GM12878 (cell line): ENCODE results near the gene ALAS1. TPM values are rescaled to one million over a fixed set of nuclear protein-coding genes. Genes with fewer than 3 reads are reported as not detected.
A peak's percentile ranks its signal among the peaks of the same experiment; 100 is the strongest.

ENCODE experiments used
- ATAC-seq: fragments of 200-7000 bp; cut with Tn5 transposase; 3 replicates; pipeline ENCODE4 v1.9.1; 2020; ENCODE audit warnings: mild to moderate bottlenecking, moderate library complexity
- BruUV-seq: library from RNA; stranded (reverse); fragments of 400-500 nt; replicated peaks from 2 replicates; lab custom pipeline; 2021; lab: Mats Ljungman, UMichigan
- CTCF ChIA-PET: fragments of 300-600 bp; sonication (Branson Sonifier 250); formaldehyde crosslinking; extraction: SDS; loops from one replicate; lab custom pipeline; 2021; ENCODE audit warnings: inconsistent platforms; lab: Yijun Ruan, JAX
- POLR2A ChIA-PET: fragments of 350-600 bp; formaldehyde crosslinking; extraction: SDS; loops from one replicate; lab custom pipeline; 2021; ENCODE audit warnings: inconsistent platforms; lab: Charles Lee
- RAD21 ChIA-PET: fragments of 300-600 bp; sonication (Branson Sonifier 250); formaldehyde crosslinking; loops from one replicate; lab custom pipeline; 2023; ENCODE audit warnings: antibody characterized with exemption; ENCODE audit not compliant: unreplicated experiment; lab: Charles Lee
- SMC1A ChIA-PET: fragments of 300-600 bp; sonication (Branson Sonifier 250); formaldehyde crosslinking; loops from one replicate; lab custom pipeline; 2023; ENCODE audit not compliant: unreplicated experiment, uncharacterized antibody; lab: Charles Lee
- DNase-seq: peaks from one replicate; pipeline ENCODE4 v3.0.0-alpha.2; 2011; ENCODE audit warnings: low read depth, low spot score
- FAIRE-seq: peaks from 3 replicates; lab custom pipeline; 2011; peaks lifted over from hg19 to GRCh38; lab: Jason Lieb, UNC
- H2AFZ ChIP-seq: 2 replicates; pipeline ENCODE4 v1.6.0; 2011; ENCODE audit warnings: low read depth, low read length, control low read depth; ENCODE audit not compliant: control insufficient read depth
- H3K27ac ChIP-seq: 2 replicates; pipeline ENCODE4 v1.5.1; 2011; ENCODE audit warnings: control low read depth; ENCODE audit not compliant: control insufficient read depth, insufficient read depth
- H3K27me3 ChIP-seq, 2 experiments: replicated peaks in 1 of 2; 2 replicates each; pipeline versions ENCODE4 v1.6.0 to v1.6.1; 2011; ENCODE audit warnings: low read length in 1 of 2; ENCODE audit not compliant: control insufficient read depth in 2 of 2, insufficient read depth in 2 of 2
- H3K36me3 ChIP-seq, 2 experiments: 2 replicates each; pipeline ENCODE4 v1.5.1; 2011; ENCODE audit warnings: low read length in 1 of 2; ENCODE audit not compliant: control insufficient read depth in 2 of 2, insufficient read depth in 2 of 2
- H3K4me1 ChIP-seq: 2 replicates; pipeline ENCODE4 v1.6.1; 2011; ENCODE audit warnings: mild to moderate bottlenecking, low read length, moderate library complexity, mixed read lengths; ENCODE audit not compliant: control insufficient read depth, insufficient read depth
- H3K4me2 ChIP-seq: 2 replicates; pipeline ENCODE4 v1.6.0; 2011; ENCODE audit warnings: control low read depth; ENCODE audit not compliant: control insufficient read depth, insufficient read depth
- H3K4me3 ChIP-seq: fragments of 200-600 bp; sonication (generic); 2 replicates; pipeline ENCODE4 v1.5.1; 2016
- H3K79me2 ChIP-seq: 2 replicates; pipeline ENCODE4 v1.6.0; 2011; ENCODE audit warnings: low read length; ENCODE audit not compliant: control insufficient read depth, insufficient read depth
- H3K9ac ChIP-seq: 2 replicates; pipeline ENCODE4 v1.8.0; 2011; ENCODE audit warnings: low read length, control low read depth, mixed read lengths; ENCODE audit not compliant: control insufficient read depth, insufficient read depth
- H3K9me3 ChIP-seq: replicated peaks from 3 replicates; pipeline ENCODE4 v1.5.1; 2011; ENCODE audit warnings: mild to moderate bottlenecking, low read length; ENCODE audit not compliant: control insufficient read depth, insufficient read depth
- H4K20me1 ChIP-seq: 2 replicates; pipeline ENCODE4 v1.6.0; 2011; ENCODE audit not compliant: control insufficient read depth, insufficient read depth
- ATF7 ChIP-seq: fragments of 450-650 bp; IDR thresholded peaks from 2 replicates; pipeline ENCODE4 v1.6.1; 2016; ENCODE audit warnings: low read depth, mild to moderate bottlenecking
- EED ChIP-seq: sonication (generic); IDR thresholded peaks from 2 replicates; pipeline ENCODE4 v1.6.1; 2016; ENCODE audit warnings: antibody characterized with exemption, low read depth
- EZH2 ChIP-seq: IDR thresholded peaks from 2 replicates; pipeline ENCODE4 v1.6.1; 2012; ENCODE audit warnings: low read depth, mild to moderate bottlenecking, control low read depth, inconsistent platforms, low read length, borderline replicate concordance; ENCODE audit not compliant: control insufficient read depth
- HDAC2 ChIP-seq: fragments of 200-600 bp; sonication (generic); IDR thresholded peaks from 2 replicates; pipeline ENCODE4 v1.6.1; 2017
- IRF4 ChIP-seq: IDR thresholded peaks from 2 replicates; pipeline ENCODE4 v1.6.1; 2011; ENCODE audit warnings: low read depth, low read length
- MEF2B ChIP-seq: fragments of 450-650 bp; IDR thresholded peaks from 2 replicates; pipeline ENCODE4 v1.6.1; 2018; ENCODE audit warnings: mild to moderate bottlenecking, moderate library complexity; ENCODE audit not compliant: partially characterized antibody, poor library complexity, severe bottlenecking
- NR2F1 ChIP-seq: fragments of 450-650 bp; conservative IDR thresholded peaks from 2 replicates; pipeline ENCODE4 v1.6.1; 2017; ENCODE audit warnings: mild to moderate bottlenecking
- POLR2AphosphoS2 ChIP-seq: IDR thresholded peaks from 2 replicates; pipeline ENCODE4 v1.6.1; 2011; ENCODE audit warnings: low read depth, mild to moderate bottlenecking, low read length, improper control_type of control experiment, moderate library complexity
- SMAD5 ChIP-seq: IDR thresholded peaks from 2 replicates; pipeline ENCODE4 v1.6.1; 2016; ENCODE audit warnings: antibody characterized with exemption, low read depth
- TBL1XR1 ChIP-seq: IDR thresholded peaks from 2 replicates; pipeline ENCODE4 v1.6.1; 2012; ENCODE audit warnings: low read depth, low read length, improper control_type of control experiment
- WGBS: methylation state at CpG from one replicate; pipeline ENCODE4 v1.1.6; 2016; ENCODE audit warnings: low lambda C conversion rate; ENCODE audit not compliant: insufficient replicate concordance, insufficient coverage; ENCODE audit errors: missing lambda C conversion rate; 5-methylcytosine and 5-hydroxymethylcytosine counted together
- in situ Hi-C: fragments of 300-500 bp; cut with MboI; formaldehyde crosslinking; loops from 9 replicates; pipeline ENCODE4 v1.14.3; 2018; ENCODE audit warnings: mixed read lengths
- intact Hi-C: fragments of 100-400 bp; cut with micrococcal nuclease; formaldehyde crosslinking; loops from one replicate; pipeline ENCODE4 v1.14.2; 2022; ENCODE audit not compliant: unreplicated experiment
- polyA plus RNA-seq, 11 experiments: library from polyadenylated mRNA; depleted of rRNA in 4 of 11; unstranded in 6 of 11; stranded (reverse) in 5 of 11; fragments of >200 nt; fragmentation: Nextera tagmentation in 4 of 11; fragmentation: Illumina TruSeq in 1 of 11; extraction: Ambion mirVana in 4 of 11; extraction: Trizol in 1 of 11; gene quantifications; 1 replicate in 1 of 11; 2 replicates in 10 of 11; pipeline versions ENCODE4 v1.2.1 to v1.2.3, GENCODE V29; 2011 to 2016; ENCODE audit warnings: inconsistent platforms in 2 of 11, missing spikeins in 2 of 11, low read depth in 1 of 11
- total RNA-seq, 4 experiments: library from RNA; depleted of rRNA in 3 of 4; stranded (reverse); fragments of >200 nt in 3 of 4; fragmentation: Illumina TruSeq in 1 of 4; extraction: Trizol in 1 of 4; gene quantifications; 2 replicates each; pipeline versions ENCODE4 v1.2.1 to v1.2.3, GENCODE V29; 2013 to 2021
- TF ChIP-seq, protein P1 (sequence below): fragments of 450-650 bp; IDR thresholded peaks from 2 replicates; pipeline ENCODE4 v1.6.1; 2017; ENCODE audit warnings: mild to moderate bottlenecking, moderate library complexity
- TF ChIP-seq, protein P2 (sequence below): fragments of 450-650 bp; formaldehyde crosslinking; IDR thresholded peaks from 2 replicates; pipeline ENCODE4 v1.4.0; 2020; ENCODE audit warnings: mild to moderate bottlenecking, moderate library complexity

ALAS1 gene
- total and polyA plus RNA-seq, 10 of the 15 experiments (the other 5 are each of a cell fraction or from before 2014, with no cell fraction given), result 69.9 to 115 (median 94.1) TPM

DNA sequence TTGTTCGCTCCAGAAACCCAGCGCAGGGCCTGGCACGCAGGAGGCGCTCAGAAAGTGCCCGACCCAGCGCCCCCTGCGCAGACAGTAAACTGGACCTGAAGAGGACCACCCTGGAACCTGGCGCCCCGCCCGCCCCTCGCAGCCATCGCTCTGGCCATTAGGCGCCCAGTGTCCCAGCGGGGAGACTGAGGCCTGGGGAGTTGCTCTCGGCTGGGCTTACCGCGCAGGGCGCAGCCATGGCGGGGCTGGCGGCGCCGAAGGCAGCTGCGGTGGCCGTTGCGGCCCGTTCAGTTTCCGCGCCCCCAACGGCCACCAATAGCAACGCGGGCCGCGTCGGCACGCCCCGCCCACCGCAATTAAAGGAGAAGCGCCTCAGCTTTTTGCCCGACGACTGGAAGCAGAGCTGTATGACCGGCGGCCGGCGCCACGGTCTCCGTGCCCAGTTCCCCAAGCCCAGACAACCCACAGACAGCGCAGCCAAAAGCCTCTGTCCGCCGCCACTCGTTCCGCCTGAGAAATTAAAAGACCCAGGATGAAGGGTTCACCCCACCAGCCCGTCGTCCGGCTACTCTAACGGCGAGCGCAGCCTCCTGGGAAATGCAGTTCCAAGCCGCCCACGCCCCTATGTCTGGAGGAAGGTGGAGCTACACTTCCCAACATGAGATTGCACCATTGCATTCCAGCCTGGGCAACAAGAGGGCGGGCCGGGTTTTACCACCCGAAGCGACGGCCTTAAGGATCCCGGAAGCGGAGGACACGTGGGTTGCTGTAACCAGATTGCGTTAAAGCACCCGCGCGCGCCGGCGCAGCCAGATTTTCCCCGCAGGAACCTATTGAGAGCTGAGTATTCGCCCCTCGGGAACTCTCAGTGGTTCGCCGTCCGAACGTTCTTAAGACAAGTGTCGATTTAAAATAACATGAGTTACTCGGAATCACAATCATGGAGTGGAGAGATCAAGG lies 43.5 kb upstream of the ALAS1 start, which contains the start of gene POC1A:
Gene POC1A (minus strand): TSS at position 289 of the 960 bp plus-strand sequence. CDS start 51 bp downstream, at position 238.
- Histone ChIP-seq H3K79me2 (peaks cover 11% of the 10 kb centered on the region), H3K9me3 (no peaks in the 10 kb centered on the region), H3K9ac (peak within 1 kb of the TSS; percentile 67), H4K20me1 (no peaks in the 10 kb centered on the region), H3K36me3 (peaks cover under 1 to 4% of the 10 kb centered on the region in 2 experiments; a peak in 2 of 4 replicates), H3K4me3 (peak within 1 kb of the TSS; percentile 76), H3K27ac (peak within 1 kb of the TSS; percentile 75), H3K27me3 (no peaks in the 10 kb centered on the region), H2AFZ (peak within 1 kb of the TSS; percentile 95), H3K4me1 (peaks cover 7% of the 10 kb centered on the region), H3K4me2 (peak within 1 kb of the TSS; percentile 87)
- POLR2A ChIA-PET, result interaction anchor here (0.7 to 2.0 kb wide), 9 partner anchors 33 to 213 kb away, joined by 3 to 8 read pairs (median 4); partner anchors contain the start of genes RPL29, RRP9 and WDR82
- in situ Hi-C loops, result no loop called here
- CTCF ChIA-PET, result interaction anchor here (0.6 to 2.3 kb wide), 15 partner anchors 10 to 213 kb away, joined by 3 to 20 read pairs (median 4); partner anchors contain the start of genes DUSP7 and RRP9
- FAIRE-seq, result peak; percentile 98
- peak; percentile 86 for DNase-seq
- SMC1A ChIA-PET, result interaction anchor here (0.7 to 1.7 kb wide), 11 partner anchors 10 to 153 kb away, joined by 3 to 10 read pairs (median 4); partner anchors contain the start of gene DUSP7
- WGBS, result 1% methylated on average over 82 of the region's 83 CpGs
- intact Hi-C loops, result loop anchor here (2.0 kb wide), 1 partner anchor 44 kb away; the partner anchor contains the start of gene ALAS1
- peak; percentile 92 for ATAC-seq
- no TSS peak for BruUV-seq
- RAD21 ChIA-PET, result interaction anchor here (0.6 to 1.6 kb wide), 16 partner anchors 9 to 472 kb away, joined by 3 to 13 read pairs (median 4); partner anchors contain the start of genes DUSP7, RRP9 and TLR9
- TF ChIP-seq SMAD5, result peak; percentile 49; the same call in 1 of the 2 replicates
- peak; percentile 40 for TF ChIP-seq MEF2B
- no peak for TF ChIP-seq EZH2
- peak; percentile 53 for TF ChIP-seq ATF7
- no peak for TF ChIP-seq IRF4
- peak; percentile 82; the same call in 1 of the 2 replicates for TF ChIP-seq HDAC2
- TF ChIP-seq, protein P1, sequence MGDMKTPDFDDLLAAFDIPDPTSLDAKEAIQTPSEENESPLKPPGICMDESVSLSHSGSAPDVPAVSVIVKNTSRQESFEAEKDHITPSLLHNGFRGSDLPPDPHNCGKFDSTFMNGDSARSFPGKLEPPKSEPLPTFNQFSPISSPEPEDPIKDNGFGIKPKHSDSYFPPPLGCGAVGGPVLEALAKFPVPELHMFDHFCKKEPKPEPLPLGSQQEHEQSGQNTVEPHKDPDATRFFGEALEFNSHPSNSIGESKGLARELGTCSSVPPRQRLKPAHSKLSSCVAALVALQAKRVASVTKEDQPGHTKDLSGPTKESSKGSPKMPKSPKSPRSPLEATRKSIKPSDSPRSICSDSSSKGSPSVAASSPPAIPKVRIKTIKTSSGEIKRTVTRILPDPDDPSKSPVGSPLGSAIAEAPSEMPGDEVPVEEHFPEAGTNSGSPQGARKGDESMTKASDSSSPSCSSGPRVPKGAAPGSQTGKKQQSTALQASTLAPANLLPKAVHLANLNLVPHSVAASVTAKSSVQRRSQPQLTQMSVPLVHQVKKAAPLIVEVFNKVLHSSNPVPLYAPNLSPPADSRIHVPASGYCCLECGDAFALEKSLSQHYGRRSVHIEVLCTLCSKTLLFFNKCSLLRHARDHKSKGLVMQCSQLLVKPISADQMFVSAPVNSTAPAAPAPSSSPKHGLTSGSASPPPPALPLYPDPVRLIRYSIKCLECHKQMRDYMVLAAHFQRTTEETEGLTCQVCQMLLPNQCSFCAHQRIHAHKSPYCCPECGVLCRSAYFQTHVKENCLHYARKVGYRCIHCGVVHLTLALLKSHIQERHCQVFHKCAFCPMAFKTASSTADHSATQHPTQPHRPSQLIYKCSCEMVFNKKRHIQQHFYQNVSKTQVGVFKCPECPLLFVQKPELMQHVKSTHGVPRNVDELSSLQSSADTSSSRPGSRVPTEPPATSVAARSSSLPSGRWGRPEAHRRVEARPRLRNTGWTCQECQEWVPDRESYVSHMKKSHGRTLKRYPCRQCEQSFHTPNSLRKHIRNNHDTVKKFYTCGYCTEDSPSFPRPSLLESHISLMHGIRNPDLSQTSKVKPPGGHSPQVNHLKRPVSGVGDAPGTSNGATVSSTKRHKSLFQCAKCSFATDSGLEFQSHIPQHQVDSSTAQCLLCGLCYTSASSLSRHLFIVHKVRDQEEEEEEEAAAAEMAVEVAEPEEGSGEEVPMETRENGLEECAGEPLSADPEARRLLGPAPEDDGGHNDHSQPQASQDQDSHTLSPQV, result no peak
- TF ChIP-seq, protein P2, sequence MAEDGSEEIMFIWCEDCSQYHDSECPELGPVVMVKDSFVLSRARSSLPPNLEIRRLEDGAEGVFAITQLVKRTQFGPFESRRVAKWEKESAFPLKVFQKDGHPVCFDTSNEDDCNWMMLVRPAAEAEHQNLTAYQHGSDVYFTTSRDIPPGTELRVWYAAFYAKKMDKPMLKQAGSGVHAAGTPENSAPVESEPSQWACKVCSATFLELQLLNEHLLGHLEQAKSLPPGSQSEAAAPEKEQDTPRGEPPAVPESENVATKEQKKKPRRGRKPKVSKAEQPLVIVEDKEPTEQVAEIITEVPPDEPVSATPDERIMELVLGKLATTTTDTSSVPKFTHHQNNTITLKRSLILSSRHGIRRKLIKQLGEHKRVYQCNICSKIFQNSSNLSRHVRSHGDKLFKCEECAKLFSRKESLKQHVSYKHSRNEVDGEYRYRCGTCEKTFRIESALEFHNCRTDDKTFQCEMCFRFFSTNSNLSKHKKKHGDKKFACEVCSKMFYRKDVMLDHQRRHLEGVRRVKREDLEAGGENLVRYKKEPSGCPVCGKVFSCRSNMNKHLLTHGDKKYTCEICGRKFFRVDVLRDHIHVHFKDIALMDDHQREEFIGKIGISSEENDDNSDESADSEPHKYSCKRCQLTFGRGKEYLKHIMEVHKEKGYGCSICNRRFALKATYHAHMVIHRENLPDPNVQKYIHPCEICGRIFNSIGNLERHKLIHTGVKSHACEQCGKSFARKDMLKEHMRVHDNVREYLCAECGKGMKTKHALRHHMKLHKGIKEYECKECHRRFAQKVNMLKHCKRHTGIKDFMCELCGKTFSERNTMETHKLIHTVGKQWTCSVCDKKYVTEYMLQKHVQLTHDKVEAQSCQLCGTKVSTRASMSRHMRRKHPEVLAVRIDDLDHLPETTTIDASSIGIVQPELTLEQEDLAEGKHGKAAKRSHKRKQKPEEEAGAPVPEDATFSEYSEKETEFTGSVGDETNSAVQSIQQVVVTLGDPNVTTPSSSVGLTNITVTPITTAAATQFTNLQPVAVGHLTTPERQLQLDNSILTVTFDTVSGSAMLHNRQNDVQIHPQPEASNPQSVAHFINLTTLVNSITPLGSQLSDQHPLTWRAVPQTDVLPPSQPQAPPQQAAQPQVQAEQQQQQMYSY, result no peak
- peak; percentile 54 for TF ChIP-seq EED
- no peak for TF ChIP-seq TBL1XR1
- TF ChIP-seq POLR2AphosphoS2, result 0 out of 2 replicates have a peak, but pooled peaks have one; percentile 39
- no peak for TF ChIP-seq NR2F1
